Measurements from ENCODE around the gene PSME3. TPM values are rescaled to one million over a fixed set of nuclear protein-coding genes. Genes with fewer than 3 reads are reported as not detected.
"Not testable (repeated sequence)": the region's sequence is repeated elsewhere in the genome, so short reads cannot be mapped to it uniquely, and the experiment has no call there.

PSME3 gene
- total RNA-seq, 2 donors from 2014 or later = 153 to 178 TPM

DNA sequence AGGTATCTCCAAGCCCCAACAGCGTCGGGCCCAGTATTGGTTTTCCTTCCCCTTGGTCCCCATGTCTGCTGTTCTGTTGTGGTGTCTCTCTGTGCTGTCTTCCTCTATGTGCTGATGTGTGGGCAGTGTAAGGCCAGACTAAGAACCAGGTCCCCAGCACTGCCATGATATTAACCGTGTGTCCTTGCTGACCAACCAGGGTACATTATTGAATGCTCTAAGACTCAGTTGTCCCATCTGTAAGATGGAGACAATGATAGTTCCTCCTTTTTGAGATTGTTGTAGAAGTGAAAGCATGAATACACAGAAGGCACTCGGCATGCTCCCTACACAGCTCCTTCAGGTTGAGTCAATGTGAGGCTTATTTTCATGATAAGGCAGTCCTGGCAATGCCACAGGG is 38.5 kb downstream of the PSME3 start:
- no peak for DNase-seq
- Histone ChIP-seq H3K4me3 (ENCODE audit: low read length) (no peak overlapping the region), H3K27ac (ENCODE audit: low read depth, low read length) (no peak overlapping the region), H3K9ac (ENCODE audit: extremely low read depth, low read length, poor library complexity, severe bottlenecking) (no peak overlapping the region), H3K27me3 (ENCODE audit: control insufficient read depth, insufficient read depth, low read length, poor library complexity, severe bottlenecking) (no peaks in the 10 kb centered on the region), H3K9me3 (ENCODE audit: control insufficient read depth, low read length) (peaks cover 14% of the 10 kb centered on the region), H3K4me1 (ENCODE audit: control insufficient read depth, insufficient read depth, low read length) (no peaks in the 10 kb centered on the region), H3K36me3 (ENCODE audit: control insufficient read depth, insufficient read depth, low read length) (no peaks in the 10 kb centered on the region)
- H3K27ac Mint-ChIP-seq = no peak overlapping the region
- H3K9me3 Mint-ChIP-seq = peaks cover 27% of the 10 kb centered on the region
- H3K4me1 Mint-ChIP-seq = peaks cover 4% of the 10 kb centered on the region
- no peak overlapping the region for H3K4me3 Mint-ChIP-seq
- no peaks in the 10 kb centered on the region for H3K36me3 Mint-ChIP-seq (ENCODE audit: low read depth)
- 89 to 93% methylated on average over 3 to 4 of the region's 4 CpGs for WGBS, 2 experiments (ENCODE audit: insufficient coverage in 1 of 2, insufficient read length in 1 of 2)
- TF ChIP-seq, protein P1, sequence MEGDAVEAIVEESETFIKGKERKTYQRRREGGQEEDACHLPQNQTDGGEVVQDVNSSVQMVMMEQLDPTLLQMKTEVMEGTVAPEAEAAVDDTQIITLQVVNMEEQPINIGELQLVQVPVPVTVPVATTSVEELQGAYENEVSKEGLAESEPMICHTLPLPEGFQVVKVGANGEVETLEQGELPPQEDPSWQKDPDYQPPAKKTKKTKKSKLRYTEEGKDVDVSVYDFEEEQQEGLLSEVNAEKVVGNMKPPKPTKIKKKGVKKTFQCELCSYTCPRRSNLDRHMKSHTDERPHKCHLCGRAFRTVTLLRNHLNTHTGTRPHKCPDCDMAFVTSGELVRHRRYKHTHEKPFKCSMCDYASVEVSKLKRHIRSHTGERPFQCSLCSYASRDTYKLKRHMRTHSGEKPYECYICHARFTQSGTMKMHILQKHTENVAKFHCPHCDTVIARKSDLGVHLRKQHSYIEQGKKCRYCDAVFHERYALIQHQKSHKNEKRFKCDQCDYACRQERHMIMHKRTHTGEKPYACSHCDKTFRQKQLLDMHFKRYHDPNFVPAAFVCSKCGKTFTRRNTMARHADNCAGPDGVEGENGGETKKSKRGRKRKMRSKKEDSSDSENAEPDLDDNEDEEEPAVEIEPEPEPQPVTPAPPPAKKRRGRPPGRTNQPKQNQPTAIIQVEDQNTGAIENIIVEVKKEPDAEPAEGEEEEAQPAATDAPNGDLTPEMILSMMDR (conservative IDR thresholded peaks at IDR 0.05) = no peak
- peaks cover 13% of the 10 kb centered on the region for H3K27me3 Mint-ChIP-seq (ENCODE audit: insufficient read depth)

DNA sequence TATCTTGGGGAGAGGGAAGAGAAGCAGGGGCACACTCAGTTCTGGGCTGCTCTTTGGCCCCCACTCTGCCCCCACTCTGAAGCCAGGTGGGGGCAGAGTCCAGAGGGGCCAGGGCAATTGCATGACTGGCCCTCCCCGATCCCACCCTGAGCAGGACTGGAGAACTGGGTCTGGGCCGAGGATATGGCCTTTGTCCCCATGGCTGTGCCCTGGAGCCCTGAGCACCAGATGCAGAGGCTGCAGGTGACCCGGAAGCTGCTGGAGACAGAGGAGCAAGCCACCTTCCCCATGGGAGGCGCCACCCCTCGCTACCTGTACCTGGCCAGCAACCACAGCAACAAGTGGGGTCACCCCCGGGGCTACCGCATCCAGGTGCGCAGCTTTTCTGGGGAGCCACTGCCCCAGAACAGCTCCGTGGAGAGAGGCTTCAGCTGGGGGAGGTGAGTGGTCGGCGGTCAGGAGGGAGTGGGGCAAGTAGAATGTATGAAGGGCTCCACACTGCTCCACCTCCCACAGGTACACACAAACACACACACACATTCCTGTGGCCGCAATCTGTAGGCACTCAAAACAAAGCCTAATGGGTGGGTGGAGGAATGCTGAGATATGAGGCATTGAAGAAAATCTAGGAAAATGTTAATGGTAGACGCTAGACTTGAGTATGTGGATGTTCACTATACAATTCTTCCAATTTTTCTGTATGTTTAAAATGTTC is 39.2 kb downstream of the PSME3 start:
- Histone ChIP-seq H3K27me3 (ENCODE audit: control insufficient read depth, insufficient read depth, low read length, poor library complexity, severe bottlenecking) (no peaks in the 10 kb centered on the region), H3K4me3 (ENCODE audit: low read length) (no peak overlapping the region), H3K4me1 (ENCODE audit: control insufficient read depth, insufficient read depth, low read length) (no peaks in the 10 kb centered on the region), H3K9me3 (ENCODE audit: control insufficient read depth, low read length) (peaks cover 14% of the 10 kb centered on the region), H3K9ac (ENCODE audit: extremely low read depth, low read length, poor library complexity, severe bottlenecking) (no peak overlapping the region), H3K27ac (ENCODE audit: low read depth, low read length) (no peak overlapping the region), H3K36me3 (ENCODE audit: control insufficient read depth, insufficient read depth, low read length) (no peaks in the 10 kb centered on the region)
- TF ChIP-seq, protein P1 (conservative IDR thresholded peaks at IDR 0.05) = no peak
- H3K27me3 Mint-ChIP-seq (ENCODE audit: insufficient read depth) = peaks cover 20% of the 10 kb centered on the region
- DNase-seq = no peak
- H3K36me3 Mint-ChIP-seq (ENCODE audit: low read depth) = no peaks in the 10 kb centered on the region
- peaks cover 2% of the 10 kb centered on the region for H3K4me1 Mint-ChIP-seq
- no peak overlapping the region for H3K4me3 Mint-ChIP-seq
- no peak overlapping the region for H3K27ac Mint-ChIP-seq
- 86 to 94% methylated on average over 6 to 10 of the region's 13 CpGs for WGBS, 2 experiments (ENCODE audit: insufficient coverage in 1 of 2, insufficient read length in 1 of 2)
- peaks cover 27% of the 10 kb centered on the region for H3K9me3 Mint-ChIP-seq

DNA sequence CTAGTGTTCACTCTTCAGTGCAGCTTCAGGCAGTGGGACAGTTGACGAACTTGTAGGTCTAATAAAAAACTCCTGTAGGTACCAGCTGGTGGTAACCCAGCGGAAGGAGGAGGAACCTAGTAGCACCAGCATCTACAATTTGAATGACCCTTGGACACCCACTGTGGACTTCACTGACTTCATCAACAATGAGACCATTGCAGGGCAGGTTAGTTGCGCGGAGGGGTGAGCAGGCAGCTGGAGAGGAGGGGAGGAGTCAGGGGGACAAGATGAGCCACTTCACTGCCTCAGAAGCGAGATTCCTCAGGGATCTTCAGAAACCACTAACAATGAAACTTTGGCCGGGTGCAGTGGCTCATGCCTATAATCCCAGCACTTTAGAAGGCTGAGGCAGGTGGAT is 40.1 kb downstream of the PSME3 start:
- H3K27me3 ChIP-seq (ENCODE audit: control insufficient read depth, insufficient read depth, low read length, poor library complexity, severe bottlenecking) = peaks cover under 1% of the 10 kb centered on the region
- no peak overlapping the region for H3K27ac ChIP-seq (ENCODE audit: low read depth, low read length)
- Mint-ChIP-seq H3K27me3 (ENCODE audit: insufficient read depth) (peaks cover 29% of the 10 kb centered on the region), H3K4me1 (peaks cover 4% of the 10 kb centered on the region), H3K27ac (no peak overlapping the region), H3K9me3 (peaks cover 27% of the 10 kb centered on the region), H3K4me3 (no peak overlapping the region), H3K36me3 (ENCODE audit: low read depth) (no peaks in the 10 kb centered on the region)
- no peak overlapping the region for H3K4me3 ChIP-seq (ENCODE audit: low read length)
- peaks cover 14% of the 10 kb centered on the region for H3K9me3 ChIP-seq (ENCODE audit: control insufficient read depth, low read length)
- no peaks in the 10 kb centered on the region for H3K36me3 ChIP-seq (ENCODE audit: control insufficient read depth, insufficient read depth, low read length)
- WGBS, 2 experiments (ENCODE audit: insufficient coverage in 1 of 2, insufficient read length in 1 of 2) = 85 to 87% methylated on average over 5 to 6 of the region's 6 CpGs
- DNase-seq = no peak
- H3K4me1 ChIP-seq (ENCODE audit: control insufficient read depth, insufficient read depth, low read length) = no peaks in the 10 kb centered on the region
- H3K9ac ChIP-seq (ENCODE audit: extremely low read depth, low read length, poor library complexity, severe bottlenecking) = no peak overlapping the region
- TF ChIP-seq, protein P1 (conservative IDR thresholded peaks at IDR 0.05) = no peak

DNA sequence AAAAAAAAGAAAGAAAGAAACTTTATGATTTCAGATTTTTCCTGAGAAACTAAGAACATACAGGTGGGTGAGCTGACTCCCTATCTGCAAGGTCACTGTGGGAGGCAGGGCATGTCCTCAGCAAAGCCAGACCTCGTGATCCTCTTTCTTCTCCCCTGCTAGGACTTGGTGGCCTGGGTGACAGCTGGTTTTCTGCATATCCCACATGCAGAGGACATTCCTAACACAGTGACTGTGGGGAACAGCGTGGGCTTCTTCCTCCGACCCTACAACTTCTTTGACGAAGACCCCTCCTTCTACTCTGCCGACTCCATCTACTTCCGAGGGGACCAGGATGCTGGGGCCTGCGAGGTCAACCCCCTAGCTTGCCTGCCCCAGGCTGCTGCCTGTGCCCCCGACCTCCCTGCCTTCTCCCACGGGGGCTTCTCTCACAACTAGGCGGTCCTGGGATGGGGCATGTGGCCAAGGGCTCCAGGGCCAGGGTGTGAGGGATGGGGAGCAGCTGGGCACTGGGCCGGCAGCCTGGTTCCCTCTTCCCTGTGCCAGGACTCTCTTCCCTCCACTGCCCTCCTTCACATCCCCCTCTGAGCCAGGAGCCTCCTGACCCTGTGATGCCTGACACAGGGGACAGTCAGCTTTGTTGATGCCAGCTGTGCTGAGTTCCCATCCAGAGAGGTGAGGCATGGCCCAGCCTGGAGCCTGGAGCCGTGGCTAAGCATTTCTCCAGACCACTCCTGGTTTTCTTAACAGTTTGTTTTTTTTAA is 40.9 kb downstream of the PSME3 start:
- not testable (repeated sequence) for H3K27ac Mint-ChIP-seq; H3K27me3 ChIP-seq (ENCODE audit: control insufficient read depth, insufficient read depth, low read length, poor library complexity, severe bottlenecking); H3K4me1 ChIP-seq (ENCODE audit: control insufficient read depth, insufficient read depth, low read length); H3K4me3 ChIP-seq (ENCODE audit: low read length); H3K9ac ChIP-seq (ENCODE audit: extremely low read depth, low read length, poor library complexity, severe bottlenecking); H3K27ac ChIP-seq (ENCODE audit: low read depth, low read length); DNase-seq; H3K36me3 Mint-ChIP-seq (ENCODE audit: low read depth); H3K36me3 ChIP-seq (ENCODE audit: control insufficient read depth, insufficient read depth, low read length); H3K4me1 Mint-ChIP-seq; H3K4me3 Mint-ChIP-seq
- Mint-ChIP-seq H3K27me3 (ENCODE audit: insufficient read depth) (peaks cover 37% of the 10 kb centered on the region), H3K9me3 (peaks cover 27% of the 10 kb centered on the region)
- 78 to 89% methylated on average over 2 to 6 of the region's 12 CpGs for WGBS, 2 experiments (ENCODE audit: insufficient coverage in 1 of 2, insufficient read length in 1 of 2)
- H3K9me3 ChIP-seq (ENCODE audit: control insufficient read depth, low read length) = peaks cover 14% of the 10 kb centered on the region
